Naive B cell (primary cell): ENCODE results near the gene KRT8. TPM values are rescaled to one million over a fixed set of nuclear protein-coding genes. Genes with fewer than 3 reads are reported as not detected.

ENCODE experiments used
- ATAC-seq, 2 donors: fragments of 150-1000 bp; cut with Tn5 transposase; 2 replicates each; pipeline ENCODE4 v1.10.0; 2021; ENCODE audit warnings: low read depth in 2 of 2, mild to moderate bottlenecking in 2 of 2, moderate library complexity in 2 of 2
- DNase-seq: peaks from one replicate; pipeline ENCODE4 v3.0.0; 2022
- H3K27ac Mint-ChIP-seq, 6 donors: one replicate each; pipeline ENCODE4 v1.8.0; 2020 to 2022; ENCODE audit warnings: mild to moderate bottlenecking in 6 of 6, mixed read lengths in 6 of 6, moderate library complexity in 5 of 6, inconsistent platforms in 2 of 6
- H3K27me3 Mint-ChIP-seq, 3 donors: one replicate each; pipeline ENCODE4 v1.8.0; 2021 to 2022; ENCODE audit warnings: mixed read lengths in 3 of 3, mild to moderate bottlenecking in 1 of 3
- H3K36me3 Mint-ChIP-seq, 2 donors: one replicate each; pipeline ENCODE4 v1.8.0; 2020 to 2022; ENCODE audit warnings: mixed read lengths in 2 of 2, inconsistent platforms in 1 of 2, mild to moderate bottlenecking in 1 of 2
- H3K4me1 Mint-ChIP-seq, 3 donors: one replicate each; pipeline ENCODE4 v1.8.0; 2020 to 2022; ENCODE audit warnings: mixed read lengths in 3 of 3, inconsistent platforms in 1 of 3, mild to moderate bottlenecking in 1 of 3, moderate library complexity in 1 of 3
- H3K4me3 Mint-ChIP-seq, 8 donors: one replicate each; pipeline ENCODE4 v1.8.0; 2020 to 2022; ENCODE audit warnings: mild to moderate bottlenecking in 8 of 8, mixed read lengths in 8 of 8, moderate library complexity in 8 of 8, inconsistent platforms in 2 of 8
- H3K9me3 Mint-ChIP-seq, 7 donors: one replicate each; pipeline ENCODE4 v1.8.0; 2020 to 2022; ENCODE audit warnings: mixed read lengths in 7 of 7, mild to moderate bottlenecking in 5 of 7, inconsistent platforms in 2 of 7, moderate library complexity in 1 of 7
- polyA plus RNA-seq, 6 donors: library from polyadenylated mRNA; unstranded; fragments of 300-500 nt; fragmentation: Illumina TruSeq; gene quantifications; one replicate each; pipeline ENCODE4 v1.2.3, GENCODE V29; 2021; ENCODE audit warnings: low read depth in 6 of 6

Gene KRT8
- polyA plus RNA-seq, 6 donors from 2014 or later, result not detected

- Mint-ChIP-seq H3K36me3 (no peaks in the 10 kb centered on the region), H3K4me3 (no peak overlapping the region), H3K4me1 (peaks cover 4 to 11% (median 4%) of the 10 kb centered on the region in 3 donors), H3K27me3 (peaks cover 17 to 53% (median 46%) of the 10 kb centered on the region in 3 donors), H3K9me3 (peaks cover 0 to 5% (median 0%) of the 10 kb centered on the region in 7 donors), H3K27ac (peak overlapping the region in 2 of 6 donors; percentile 47 to 55)
- DNase-seq (no peak), ATAC-seq (no peak)
Observed at GRCh38 chr12:52850681-52851080, 54.2 kb downstream of the KRT8 start.

- no peak for ATAC-seq
- Mint-ChIP-seq H3K27ac (no peak overlapping the region), H3K27me3 (peaks cover 16 to 55% (median 41%) of the 10 kb centered on the region in 3 donors)
Observed at GRCh38 chr12:52849511-52849910, 55.4 kb downstream of the KRT8 start.

GRCh38 chr12:52848661-52849255 lies 56.1 kb downstream of the KRT8 start, which contains the start of gene KRT78:
Gene KRT78 (minus strand): TSS chr12:52848994. CDS start chr12:52848930, 64 bp downstream.
- ATAC-seq, result no peak
- Mint-ChIP-seq H3K9me3 (no peaks in the 10 kb centered on the region), H3K27ac (peak within 1 kb of the TSS in 2 of 6 donors; percentile 11 to 77), H3K36me3 (peaks cover 0 to 4% of the 10 kb centered on the region in 2 donors), H3K4me3 (peak within 1 kb of the TSS in 3 of 8 donors; percentile 17 to 47 (median 18)), H3K4me1 (peaks cover 4 to 11% (median 4%) of the 10 kb centered on the region in 3 donors), H3K27me3 (peaks cover 14 to 48% (median 34%) of the 10 kb centered on the region in 3 donors)
- no peak for DNase-seq

More at GRCh38 chr12:52849511-52849910, 55.4 kb downstream of the KRT8 start:
- H3K36me3 Mint-ChIP-seq, result peaks cover 0 to 4% of the 10 kb centered on the region in 2 donors
- no peak for DNase-seq
- peak overlapping the region in 1 of 8 donors; percentile 18 for H3K4me3 Mint-ChIP-seq
- H3K9me3 Mint-ChIP-seq, result no peaks in the 10 kb centered on the region
- H3K4me1 Mint-ChIP-seq, result peaks cover 4 to 11% (median 4%) of the 10 kb centered on the region in 3 donors

- ATAC-seq, result no peak
- Mint-ChIP-seq H3K27ac (no peak overlapping the region), H3K4me3 (no peak overlapping the region), H3K9me3 (no peaks in the 10 kb centered on the region), H3K4me1 (peaks cover 4 to 11% (median 4%) of the 10 kb centered on the region in 3 donors), H3K36me3 (peaks cover 0 to 4% of the 10 kb centered on the region in 2 donors), H3K27me3 (peaks cover 14 to 36% (median 31%) of the 10 kb centered on the region in 3 donors)
- no peak for DNase-seq
Observed at GRCh38 chr12:52847335-52848102, 57.4 kb downstream of the KRT8 start.

Other genes starting within 250 kb of the KRT8 start
- gene KRT1, start 224.7 kb downstream of the KRT8 start, polyA plus RNA-seq, result under 1 TPM in 1 of 6 donors, not detected in 5; 0.44 TPM
- gene KRT77, start 201.6 kb downstream of the KRT8 start, polyA plus RNA-seq, result not detected
- gene KRT76, start 127.7 kb downstream of the KRT8 start, polyA plus RNA-seq, result not detected
- not detected for gene KRT3, start 109.0 kb downstream of the KRT8 start, polyA plus RNA-seq
- not detected for gene KRT4, start 91.0 kb downstream of the KRT8 start, polyA plus RNA-seq
- gene KRT79, start 70.8 kb downstream of the KRT8 start, polyA plus RNA-seq, result not detected
- not detected for gene KRT78, start 56.1 kb downstream of the KRT8 start, polyA plus RNA-seq
- 10 to 100 TPM in 1 of 6 donors, 1 to 10 TPM in 5; 4.9 to 10.0 (median 8.5) TPM for gene KRT18, start 44.0 kb upstream of the KRT8 start, polyA plus RNA-seq
- gene EIF4B, start 101.4 kb upstream of the KRT8 start, polyA plus RNA-seq, result 100 to 1,000 TPM in 2 of 6 donors, 10 to 100 TPM in 4; 69.1 to 104 (median 87.0) TPM
- gene TNS2, start 145.0 kb upstream of the KRT8 start, polyA plus RNA-seq, result under 1 TPM in 5 of 6 donors, not detected in 1; 0.05 to 0.91 (median 0.47) TPM
- gene SPRYD3, start 174.3 kb upstream of the KRT8 start, polyA plus RNA-seq, result 10 to 100 TPM; 12.8 to 31.1 (median 23.2) TPM
- gene IGFBP6, start 192.6 kb upstream of the KRT8 start, polyA plus RNA-seq, result not detected
- gene SOAT2, start 198.4 kb upstream of the KRT8 start, polyA plus RNA-seq, result not detected